Neural progenitor cell (in vitro differentiated cells): Measurements from ENCODE around the gene ZNF618. TPM values are rescaled to one million over a fixed set of nuclear protein-coding genes. Genes with fewer than 3 reads are reported as not detected.
A peak's percentile ranks its signal among the peaks of the same experiment; 100 is the strongest.

Experiments used
- DNase-seq: peaks from one replicate; pipeline ENCODE4 v3.0.0-alpha.2; 2016; ENCODE audit warnings: low spot score
- H2AFZ ChIP-seq: fragments of 200-600 bp; sonication (generic); replicated peaks from 2 replicates; pipeline ENCODE4 v1.6.1; 2016; ENCODE audit warnings: antibody characterized with exemption
- H3F3A ChIP-seq: fragments of 200-600 bp; sonication (generic); 2 replicates; pipeline ENCODE4 v1.6.1; 2016; ENCODE audit warnings: antibody characterized with exemption, low read depth
- H3K27ac ChIP-seq: fragments of 200-600 bp; sonication (generic); 2 replicates; pipeline ENCODE4 v1.5.1; 2016; ENCODE audit warnings: mild to moderate bottlenecking
- H3K27me3 ChIP-seq: fragments of 200-600 bp; sonication (generic); 2 replicates; pipeline ENCODE4 v1.6.1; 2016; ENCODE audit warnings: mild to moderate bottlenecking, moderate library complexity
- H3K36me3 ChIP-seq: fragments of 200-600 bp; sonication (generic); 2 replicates; pipeline ENCODE4 v1.5.1; 2016
- H3K4me1 ChIP-seq: fragments of 200-600 bp; sonication (generic); 2 replicates; pipeline ENCODE4 v1.6.1; 2016; ENCODE audit warnings: mixed run types
- H3K4me2 ChIP-seq: fragments of 200-600 bp; sonication (generic); 2 replicates; pipeline ENCODE4 v1.6.1; 2016
- H3K4me3 ChIP-seq: fragments of 200-600 bp; sonication (generic); 2 replicates; pipeline ENCODE4 v1.5.1; 2016
- H3K79me2 ChIP-seq: fragments of 200-600 bp; sonication (generic); 2 replicates; pipeline ENCODE4 v1.6.1; 2016; ENCODE audit warnings: low read depth
- H3K9ac ChIP-seq: fragments of 200-600 bp; sonication (generic); 2 replicates; pipeline ENCODE4 v1.6.1; 2016
- H3K9me3 ChIP-seq: fragments of 200-600 bp; sonication (generic); 2 replicates; pipeline ENCODE4 v1.5.1; 2016; ENCODE audit warnings: low read depth
- H4K20me1 ChIP-seq: fragments of 200-600 bp; sonication (generic); 2 replicates; pipeline ENCODE4 v1.6.1; 2016; ENCODE audit warnings: low read depth
- H3K27ac Mint-ChIP-seq: 3 replicates; pipeline ENCODE4 v1.8.0; 2021; ENCODE audit warnings: mixed read lengths
- H3K27me3 Mint-ChIP-seq: 2 replicates; pipeline ENCODE4 v1.8.0; 2022; ENCODE audit warnings: low read depth, mild to moderate bottlenecking, inconsistent platforms, moderate library complexity, mixed read lengths; ENCODE audit not compliant: insufficient read depth
- H3K36me3 Mint-ChIP-seq: 3 replicates; pipeline ENCODE4 v1.8.0; 2021; ENCODE audit warnings: mixed read lengths
- H3K4me1 Mint-ChIP-seq: 3 replicates; pipeline ENCODE4 v1.8.0; 2021; ENCODE audit warnings: mixed read lengths
- H3K4me3 Mint-ChIP-seq: 3 replicates; pipeline ENCODE4 v1.8.0; 2021; ENCODE audit warnings: mild to moderate bottlenecking, moderate library complexity, mixed read lengths
- H3K9me3 Mint-ChIP-seq: 3 replicates; pipeline ENCODE4 v1.8.0; 2020; ENCODE audit warnings: mixed read lengths
- EZH2 ChIP-seq: fragments of 200-600 bp; sonication (generic); IDR thresholded peaks from 2 replicates; pipeline ENCODE4 v1.6.1; 2017; ENCODE audit warnings: antibody characterized with exemption, mild to moderate bottlenecking, moderate library complexity
- EZH2phosphoT487 ChIP-seq: fragments of 200-600 bp; sonication (generic); IDR thresholded peaks from 2 replicates; pipeline ENCODE4 v1.6.1; 2017; ENCODE audit warnings: antibody characterized with exemption
- total RNA-seq: library from RNA; depleted of rRNA; stranded (reverse); fragments of >200 nt; gene quantifications from 2 replicates; pipeline ENCODE4 v1.2.3, GENCODE V29; 2015; ENCODE audit warnings: low replicate concordance
- TF ChIP-seq, protein P1 (sequence below): fragments of 200-600 bp; sonication (generic); IDR thresholded peaks from 2 replicates; pipeline ENCODE4 v1.5.1; 2017; ENCODE audit warnings: antibody characterized with exemption, mild to moderate bottlenecking

The ZNF618 gene
- total RNA-seq, 1 donor from 2014 or later: 10.5 TPM

DNA sequence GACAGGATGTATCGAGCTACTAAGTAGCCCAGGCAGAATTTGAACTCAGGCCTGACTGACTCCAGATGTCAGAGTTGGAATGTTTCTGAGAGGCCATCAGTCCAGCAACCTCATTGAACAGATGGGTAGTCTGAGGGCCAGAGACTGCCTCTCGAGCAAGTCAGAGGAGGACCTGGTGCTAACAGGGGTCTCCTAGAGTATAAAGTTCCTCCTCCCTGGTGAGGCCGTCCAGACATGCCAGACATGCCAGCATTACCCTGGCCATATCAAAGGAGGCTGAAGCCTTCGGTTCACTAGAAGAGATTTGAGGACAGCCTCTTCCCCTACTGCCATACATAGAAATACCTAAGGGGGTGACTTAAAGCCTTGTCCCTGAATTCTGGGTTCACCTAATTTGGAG lies 81.2 kb downstream of the ZNF618 start:
- H3K36me3 ChIP-seq: no peaks in the 10 kb centered on the region
- H3K4me3 Mint-ChIP-seq: no peak overlapping the region

DNA sequence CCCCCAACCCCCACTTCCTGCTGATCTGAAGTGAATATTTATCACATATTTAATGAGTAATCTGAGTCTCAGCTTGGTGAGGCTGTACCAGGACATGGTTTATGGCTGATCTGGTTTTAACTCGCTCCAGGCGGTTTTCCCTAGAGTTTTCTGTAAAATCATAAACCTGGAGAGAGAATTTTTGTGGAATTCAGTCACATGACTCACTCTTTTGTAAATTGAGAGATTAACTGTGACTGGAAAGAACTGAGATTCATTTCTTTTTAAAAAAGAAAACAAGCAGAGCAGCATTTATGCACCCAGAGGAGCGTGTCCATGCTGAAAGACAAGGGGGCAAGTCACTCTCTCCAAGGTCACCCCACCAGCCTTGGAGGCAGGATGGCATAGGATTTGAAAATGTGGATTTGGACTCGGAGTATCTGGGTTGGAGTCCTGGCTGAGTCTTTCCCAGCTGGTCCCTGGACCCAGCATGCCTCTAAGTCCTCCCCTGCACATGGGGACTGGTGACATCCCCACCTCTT lies 81.8 kb downstream of the ZNF618 start:
- H3K36me3 Mint-ChIP-seq: peaks cover 14% of the 10 kb centered on the region
- no peak overlapping the region for H3K4me3 ChIP-seq
- peaks cover 3% of the 10 kb centered on the region for H3K27me3 Mint-ChIP-seq
- TF ChIP-seq, protein P1, sequence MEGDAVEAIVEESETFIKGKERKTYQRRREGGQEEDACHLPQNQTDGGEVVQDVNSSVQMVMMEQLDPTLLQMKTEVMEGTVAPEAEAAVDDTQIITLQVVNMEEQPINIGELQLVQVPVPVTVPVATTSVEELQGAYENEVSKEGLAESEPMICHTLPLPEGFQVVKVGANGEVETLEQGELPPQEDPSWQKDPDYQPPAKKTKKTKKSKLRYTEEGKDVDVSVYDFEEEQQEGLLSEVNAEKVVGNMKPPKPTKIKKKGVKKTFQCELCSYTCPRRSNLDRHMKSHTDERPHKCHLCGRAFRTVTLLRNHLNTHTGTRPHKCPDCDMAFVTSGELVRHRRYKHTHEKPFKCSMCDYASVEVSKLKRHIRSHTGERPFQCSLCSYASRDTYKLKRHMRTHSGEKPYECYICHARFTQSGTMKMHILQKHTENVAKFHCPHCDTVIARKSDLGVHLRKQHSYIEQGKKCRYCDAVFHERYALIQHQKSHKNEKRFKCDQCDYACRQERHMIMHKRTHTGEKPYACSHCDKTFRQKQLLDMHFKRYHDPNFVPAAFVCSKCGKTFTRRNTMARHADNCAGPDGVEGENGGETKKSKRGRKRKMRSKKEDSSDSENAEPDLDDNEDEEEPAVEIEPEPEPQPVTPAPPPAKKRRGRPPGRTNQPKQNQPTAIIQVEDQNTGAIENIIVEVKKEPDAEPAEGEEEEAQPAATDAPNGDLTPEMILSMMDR: no peak
- TF ChIP-seq EZH2phosphoT487 (no peak), EZH2 (no peak)
- no peaks in the 10 kb centered on the region for H3K27me3 ChIP-seq
- H3K4me2 ChIP-seq: no peak overlapping the region
- H3K4me1 ChIP-seq: no peaks in the 10 kb centered on the region
- peaks cover 27% of the 10 kb centered on the region for H3K79me2 ChIP-seq
- no peak for DNase-seq
- no peak overlapping the region for H3K27ac ChIP-seq
- no peaks in the 10 kb centered on the region for H3K9me3 ChIP-seq
- H3K27ac Mint-ChIP-seq: peak overlapping the region; percentile 27
- H3K9ac ChIP-seq: no peak overlapping the region
- H3K4me1 Mint-ChIP-seq: peaks cover 22% of the 10 kb centered on the region
- no peak overlapping the region for H2AFZ ChIP-seq
- H3K4me3 Mint-ChIP-seq: no peak overlapping the region
- no peaks in the 10 kb centered on the region for H3F3A ChIP-seq
- H4K20me1 ChIP-seq: peaks cover 44% of the 10 kb centered on the region
- H3K36me3 ChIP-seq: no peaks in the 10 kb centered on the region
- H3K9me3 Mint-ChIP-seq: no peaks in the 10 kb centered on the region

More for the DNA sequence above, 81.2 kb downstream of the ZNF618 start:
- Mint-ChIP-seq H3K27ac (no peak overlapping the region), H3K4me1 (peaks cover 22% of the 10 kb centered on the region), H3K9me3 (no peaks in the 10 kb centered on the region), H3K27me3 (peaks cover 3% of the 10 kb centered on the region), H3K36me3 (peaks cover 9% of the 10 kb centered on the region)
- TF ChIP-seq EZH2: no peak
- no peak for TF ChIP-seq EZH2phosphoT487
- no peaks in the 10 kb centered on the region for H3K4me1 ChIP-seq
- H3F3A ChIP-seq: no peaks in the 10 kb centered on the region
- no peak overlapping the region for H3K9ac ChIP-seq
- H4K20me1 ChIP-seq: peaks cover 39% of the 10 kb centered on the region
- no peaks in the 10 kb centered on the region for H3K9me3 ChIP-seq
- H3K27me3 ChIP-seq: no peaks in the 10 kb centered on the region
- no peak overlapping the region for H3K4me2 ChIP-seq
- no peak overlapping the region for H3K4me3 ChIP-seq
- H2AFZ ChIP-seq: no peak overlapping the region
- H3K27ac ChIP-seq: no peak overlapping the region
- DNase-seq: no peak
- H3K79me2 ChIP-seq: peaks cover 27% of the 10 kb centered on the region

DNA sequence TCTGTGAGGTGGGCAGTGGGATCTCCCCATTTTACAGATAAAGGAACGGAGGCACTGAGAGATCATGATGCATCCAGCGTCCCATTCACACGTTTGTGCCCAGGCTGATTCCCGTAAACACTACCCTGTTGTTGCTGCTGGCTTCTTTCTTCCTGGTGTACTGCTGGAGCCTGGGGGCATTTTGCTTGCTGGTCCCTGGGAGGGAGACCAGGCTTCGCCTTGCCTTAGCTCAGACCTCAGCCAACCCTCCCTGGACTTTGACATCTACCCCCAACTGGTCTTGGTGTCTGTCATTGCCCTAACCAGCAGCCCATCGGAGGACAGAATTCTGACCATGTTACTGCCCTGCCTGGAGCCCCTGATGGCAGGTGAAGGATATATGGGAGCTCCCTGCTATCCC lies 82.4 kb downstream of the ZNF618 start:
- H3K36me3 Mint-ChIP-seq: peaks cover 14% of the 10 kb centered on the region
- H3F3A ChIP-seq: no peaks in the 10 kb centered on the region
- H4K20me1 ChIP-seq: peaks cover 42% of the 10 kb centered on the region
- no peaks in the 10 kb centered on the region for H3K9me3 Mint-ChIP-seq
- peaks cover 31% of the 10 kb centered on the region for H3K79me2 ChIP-seq
- H3K27ac ChIP-seq: no peak overlapping the region
- H3K27ac Mint-ChIP-seq: no peak overlapping the region
- no peak overlapping the region for H3K4me3 ChIP-seq
- H3K27me3 ChIP-seq: no peaks in the 10 kb centered on the region
- peaks cover 4% of the 10 kb centered on the region for H3K27me3 Mint-ChIP-seq
- H3K4me1 ChIP-seq: no peaks in the 10 kb centered on the region
- H2AFZ ChIP-seq: no peak overlapping the region
- H3K4me2 ChIP-seq: no peak overlapping the region
- H3K4me1 Mint-ChIP-seq: peaks cover 23% of the 10 kb centered on the region
- no peak overlapping the region for H3K9ac ChIP-seq
- no peak for DNase-seq
- no peak for TF ChIP-seq EZH2
- no peak for TF ChIP-seq EZH2phosphoT487
- TF ChIP-seq, protein P1: no peak
- H3K4me3 Mint-ChIP-seq: no peak overlapping the region
- H3K9me3 ChIP-seq: no peaks in the 10 kb centered on the region
- H3K36me3 ChIP-seq: no peaks in the 10 kb centered on the region

DNA sequence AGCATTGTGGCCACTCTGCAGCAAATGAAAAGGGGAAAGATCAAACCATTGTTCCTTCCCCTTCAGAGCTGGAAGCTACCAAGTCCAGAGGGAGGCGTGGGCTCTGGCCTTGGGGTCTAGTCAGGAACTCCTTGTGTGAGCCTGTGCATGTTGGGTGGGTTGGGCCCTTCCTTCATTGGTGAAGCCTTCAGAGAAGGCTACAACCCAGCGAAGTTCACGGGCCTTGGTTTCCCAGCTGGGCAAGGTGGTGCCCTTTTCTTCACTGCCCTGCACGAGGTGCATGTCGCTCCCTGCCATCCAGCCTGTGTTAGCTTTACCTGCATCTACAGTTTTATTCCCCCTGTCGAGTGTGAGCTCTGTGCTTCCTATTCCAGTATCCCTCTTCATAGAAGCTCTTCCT lies 84.7 kb downstream of the ZNF618 start:
- no peak overlapping the region for H3K4me2 ChIP-seq
- no peak overlapping the region for H3K9ac ChIP-seq
- H4K20me1 ChIP-seq: peaks cover 40% of the 10 kb centered on the region
- Mint-ChIP-seq H3K36me3 (peaks cover 14% of the 10 kb centered on the region), H3K4me3 (no peak overlapping the region), H3K9me3 (no peaks in the 10 kb centered on the region), H3K4me1 (peaks cover 32% of the 10 kb centered on the region), H3K27me3 (peaks cover 6% of the 10 kb centered on the region), H3K27ac (no peak overlapping the region)
- H3K27ac ChIP-seq: no peak overlapping the region
- no peak for DNase-seq
- H3K4me3 ChIP-seq: no peak overlapping the region
- TF ChIP-seq, protein P1: no peak
- TF ChIP-seq EZH2 (no peak), EZH2phosphoT487 (no peak)
- no peaks in the 10 kb centered on the region for H3K36me3 ChIP-seq
- no peaks in the 10 kb centered on the region for H3K9me3 ChIP-seq
- peaks cover 23% of the 10 kb centered on the region for H3K79me2 ChIP-seq
- H3K4me1 ChIP-seq: no peaks in the 10 kb centered on the region
- no peaks in the 10 kb centered on the region for H3F3A ChIP-seq
- no peaks in the 10 kb centered on the region for H3K27me3 ChIP-seq
- H2AFZ ChIP-seq: no peak overlapping the region
